ES-I3 (cell line): ENCODE data around the gene UBASH3A.
"Not testable (repeated sequence)": the region's sequence is repeated elsewhere in the genome, so short reads cannot be mapped to it uniquely, and the experiment has no call there.

Experiments
- H3K36me3 ChIP-seq: 2 replicates; pipeline ENCODE4 v1.6.1; 2013; ENCODE audit warnings: mild to moderate bottlenecking, low read length, control low read depth, moderate library complexity; ENCODE audit not compliant: insufficient read depth
- H3K4me1 ChIP-seq: 2 replicates; pipeline ENCODE4 v1.6.1; 2013; ENCODE audit warnings: mild to moderate bottlenecking, control low read depth, low read length; ENCODE audit not compliant: insufficient read depth
- H3K9ac ChIP-seq: 2 replicates; pipeline ENCODE4 v1.6.1; 2013; ENCODE audit warnings: low read depth, mild to moderate bottlenecking, low read length, moderate library complexity
- H3K9me3 ChIP-seq: 2 replicates; pipeline ENCODE4 v1.6.1; 2013; ENCODE audit warnings: mild to moderate bottlenecking, low read length, moderate library complexity; ENCODE audit not compliant: control insufficient read depth, insufficient read depth

Gene UBASH3A

DNA sequence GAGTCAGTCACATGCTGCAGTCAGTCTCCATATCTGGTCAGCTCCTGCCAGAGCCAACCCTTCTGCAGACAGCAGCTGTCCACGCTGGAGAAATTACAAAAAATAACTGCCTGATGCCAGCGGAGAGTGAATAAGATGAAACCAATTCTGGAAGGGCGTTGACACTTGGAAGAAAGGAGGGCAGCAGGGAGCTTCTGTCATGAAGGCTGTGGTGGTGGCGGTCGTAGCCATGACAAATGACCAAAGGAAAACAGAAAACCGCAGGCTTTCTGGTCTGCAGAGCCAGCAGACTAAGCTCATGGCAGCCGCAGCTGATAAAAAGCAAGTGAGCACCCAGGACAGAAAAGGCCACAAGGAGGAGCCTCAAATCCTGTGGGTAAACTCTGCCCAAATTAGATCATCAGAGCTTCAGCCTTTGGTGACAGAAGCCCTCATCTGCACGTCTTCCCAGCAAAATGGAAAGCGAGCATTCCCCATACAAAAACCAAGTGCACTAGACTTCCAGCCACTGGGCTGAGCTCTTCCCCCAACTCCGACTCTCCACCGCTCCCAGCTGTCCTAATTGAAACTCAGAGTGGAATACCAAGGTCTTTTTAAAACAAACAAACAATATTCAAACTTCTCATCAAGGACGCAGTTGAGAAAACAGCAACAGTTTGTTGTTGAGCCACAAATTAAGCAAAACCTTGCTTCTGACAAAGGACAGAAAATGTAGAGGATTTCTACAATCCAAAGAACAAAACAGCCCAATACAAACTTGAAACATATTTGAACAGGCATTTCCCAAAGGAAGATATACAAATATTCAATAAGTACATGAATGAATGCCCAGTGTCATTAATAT lies 63.7 kb downstream of the UBASH3A start:
- H3K4me1 ChIP-seq = peaks cover 32% of the 10 kb centered on the region
- no peaks in the 10 kb centered on the region for H3K36me3 ChIP-seq
- H3K9ac ChIP-seq = no peak overlapping the region
- no peaks in the 10 kb centered on the region for H3K9me3 ChIP-seq

DNA sequence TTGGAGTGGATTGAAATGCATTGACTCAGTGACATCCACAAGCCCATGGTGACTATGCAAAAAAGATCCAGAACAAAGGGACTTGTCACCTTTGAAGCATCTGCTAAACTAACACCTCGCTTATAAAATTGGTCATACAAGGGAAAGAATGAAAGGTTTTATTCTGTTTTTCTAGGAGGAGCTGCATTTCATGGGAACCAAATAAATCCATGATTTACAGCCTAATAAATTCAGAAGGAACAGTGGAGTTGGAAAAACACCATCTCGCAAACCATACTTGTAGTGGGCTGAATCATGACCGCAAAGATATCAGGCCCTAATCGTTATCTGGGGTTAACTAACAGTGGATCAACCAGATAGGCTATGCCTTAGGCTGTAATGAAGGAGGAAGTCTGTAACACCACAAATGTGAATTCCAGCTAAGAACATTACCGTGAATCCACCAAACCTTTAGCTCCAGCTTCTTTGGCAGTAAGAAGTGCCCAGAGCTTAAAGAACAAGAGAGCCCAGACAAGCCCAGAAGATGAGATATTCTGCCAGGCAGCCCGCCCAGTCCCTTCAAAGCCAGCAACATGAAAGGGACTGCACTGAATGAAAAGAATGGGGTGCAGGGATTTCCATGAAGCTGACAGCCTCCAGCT lies 64.9 kb downstream of the UBASH3A start:
- Histone ChIP-seq H3K9me3 (no peaks in the 10 kb centered on the region), H3K9ac (no peak overlapping the region), H3K36me3 (no peaks in the 10 kb centered on the region), H3K4me1 (peaks cover 29% of the 10 kb centered on the region)

DNA sequence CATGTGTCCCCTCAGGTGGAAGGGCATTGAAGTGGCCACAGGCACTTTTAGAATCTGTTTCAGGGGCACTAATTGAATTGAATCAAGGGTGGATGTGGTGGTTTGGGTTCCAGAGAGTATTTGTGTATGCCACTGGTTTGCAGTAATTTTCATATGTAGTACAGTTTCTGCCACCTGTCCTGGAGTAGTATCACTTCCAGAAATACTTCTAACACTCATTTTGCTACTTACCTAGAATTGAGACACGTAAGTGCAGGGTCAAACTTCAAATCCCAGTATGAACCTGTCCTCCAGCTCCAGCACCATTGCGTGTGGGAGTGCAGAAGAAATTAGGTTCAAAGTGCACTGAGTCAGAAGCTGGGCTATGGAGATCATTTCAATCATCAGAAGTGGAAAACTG lies 65.6 kb downstream of the UBASH3A start:
- no peaks in the 10 kb centered on the region for H3K9me3 ChIP-seq
- no peaks in the 10 kb centered on the region for H3K36me3 ChIP-seq
- no peak overlapping the region for H3K9ac ChIP-seq
- H3K4me1 ChIP-seq = peaks cover 35% of the 10 kb centered on the region

DNA sequence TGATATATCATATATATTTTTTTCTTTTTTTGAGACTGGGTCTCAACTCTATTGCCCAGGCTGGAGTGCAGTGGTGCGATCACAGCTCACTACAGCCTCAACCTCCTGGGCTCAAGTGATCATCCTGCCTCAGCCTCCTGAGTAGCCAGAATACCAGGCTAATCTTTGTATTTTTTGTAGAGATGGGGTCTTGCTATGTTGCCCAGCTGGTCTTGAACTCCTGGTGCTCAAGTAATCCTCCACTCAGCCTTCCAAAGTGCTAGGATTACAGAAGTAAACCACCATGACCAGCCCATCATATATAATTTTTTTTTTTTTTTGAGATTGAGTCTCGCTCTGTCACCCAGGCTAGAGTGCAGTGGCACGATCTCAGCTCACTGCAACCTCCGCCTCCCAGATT lies 66.0 kb downstream of the UBASH3A start:
- not testable (repeated sequence) for H3K9me3 ChIP-seq, H3K9ac ChIP-seq, H3K36me3 ChIP-seq
- peaks cover 40% of the 10 kb centered on the region for H3K4me1 ChIP-seq

DNA sequence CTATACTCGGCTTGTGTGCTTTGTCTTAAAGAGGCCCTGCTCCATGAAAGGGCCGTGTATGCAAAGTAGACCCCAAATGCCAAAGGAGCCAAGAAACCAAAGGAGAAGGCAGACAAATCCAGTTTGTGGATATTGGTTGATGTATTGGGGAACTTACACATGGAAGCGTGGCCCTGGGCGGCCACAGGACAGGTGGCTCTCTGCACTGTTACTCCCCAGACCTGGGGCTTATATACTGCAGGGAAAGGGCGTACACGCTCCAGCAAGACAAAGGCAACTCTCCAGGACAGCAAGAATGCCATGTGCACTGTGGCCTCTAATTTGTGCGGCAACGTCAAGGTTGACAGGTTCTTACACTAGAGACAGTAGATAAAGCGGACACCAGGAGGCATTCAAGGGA lies 67.5 kb downstream of the UBASH3A start:
- peaks cover 35% of the 10 kb centered on the region for H3K4me1 ChIP-seq
- H3K36me3 ChIP-seq = no peaks in the 10 kb centered on the region
- no peaks in the 10 kb centered on the region for H3K9me3 ChIP-seq
- no peak overlapping the region for H3K9ac ChIP-seq

DNA sequence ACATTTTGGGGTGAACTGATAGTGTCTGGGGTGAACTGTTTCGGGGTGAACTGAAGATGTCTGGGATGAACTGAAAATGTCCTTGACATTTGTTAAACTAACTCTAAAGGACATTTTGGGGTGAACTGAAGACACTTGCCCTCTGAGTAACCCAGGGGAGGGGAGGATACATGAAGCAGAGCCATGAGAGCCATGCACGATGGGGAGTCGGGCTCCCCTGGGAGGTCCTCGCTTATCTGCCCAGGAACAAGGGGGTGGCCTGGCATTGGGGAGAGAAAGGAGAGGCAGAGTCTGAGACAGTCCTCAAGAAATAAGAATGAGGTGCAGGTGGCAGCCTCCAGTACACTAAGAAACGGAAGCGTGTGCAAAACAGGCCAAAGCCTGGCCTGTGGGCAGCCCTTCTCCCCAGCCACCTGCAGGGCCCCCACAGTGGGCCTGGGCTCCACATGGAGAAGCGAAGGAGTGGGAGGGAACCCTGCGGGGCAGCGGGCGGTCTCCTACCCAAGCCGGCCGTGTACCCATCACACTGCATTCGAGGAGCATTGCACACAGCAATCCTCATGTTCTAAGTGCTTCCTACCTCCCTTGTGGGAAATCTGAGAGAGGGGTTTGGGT lies 68.1 kb downstream of the UBASH3A start:
- peaks cover 35% of the 10 kb centered on the region for H3K4me1 ChIP-seq
- no peaks in the 10 kb centered on the region for H3K36me3 ChIP-seq
- H3K9ac ChIP-seq = no peak overlapping the region
- no peaks in the 10 kb centered on the region for H3K9me3 ChIP-seq

DNA sequence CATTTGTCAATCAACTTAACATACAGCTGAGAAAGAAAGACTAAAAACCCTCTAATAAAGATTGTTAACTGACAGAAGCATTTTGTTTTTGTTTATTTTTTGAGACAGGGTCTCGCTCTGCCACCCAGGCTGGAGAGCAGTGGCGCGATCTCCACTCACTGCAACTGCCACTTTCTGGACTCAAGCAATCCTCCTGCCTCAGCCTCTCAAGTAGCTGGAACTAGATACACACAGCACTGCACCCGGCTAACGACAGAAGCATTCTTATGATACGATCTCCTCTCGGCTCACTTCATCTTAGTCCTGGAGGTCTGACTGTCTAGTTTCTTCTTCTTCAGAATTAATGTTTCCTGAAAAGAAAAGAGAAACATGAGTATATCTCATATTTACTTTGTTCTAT lies 68.8 kb downstream of the UBASH3A start:
- Histone ChIP-seq H3K4me1 (peaks cover 30% of the 10 kb centered on the region), H3K36me3 (no peaks in the 10 kb centered on the region)

DNA sequence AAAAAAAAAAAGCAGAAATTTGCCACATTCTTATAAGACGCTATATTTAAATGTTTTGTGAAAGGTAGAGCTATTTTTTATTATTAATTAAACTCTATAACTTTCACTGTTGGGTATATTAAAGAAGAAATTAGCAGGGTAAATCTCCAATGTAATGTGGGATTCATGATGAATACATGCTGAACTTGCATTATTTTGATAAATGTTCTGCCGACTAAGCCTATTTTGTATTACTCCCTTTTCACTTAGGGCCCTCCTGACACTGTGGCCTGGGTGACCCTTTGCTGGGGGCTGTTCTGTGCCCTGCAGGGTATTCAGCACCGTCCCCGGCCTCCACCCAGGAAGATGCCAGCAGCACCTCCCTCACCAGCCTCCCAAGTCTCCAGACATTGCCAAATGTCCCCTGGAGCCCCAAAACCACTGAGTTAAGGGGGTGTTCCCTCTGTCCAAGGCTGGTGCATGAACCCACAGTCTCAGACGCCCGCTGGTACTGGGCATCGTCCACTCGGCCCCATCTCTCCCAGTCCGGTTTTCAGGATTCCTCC lies 69.9 kb downstream of the UBASH3A start:
- peaks cover 20% of the 10 kb centered on the region for H3K4me1 ChIP-seq
- no peaks in the 10 kb centered on the region for H3K36me3 ChIP-seq
- no peak overlapping the region for H3K9ac ChIP-seq
- no peaks in the 10 kb centered on the region for H3K9me3 ChIP-seq

More for the DNA sequence above, 68.8 kb downstream of the UBASH3A start:
- Histone ChIP-seq H3K9ac (no peak overlapping the region), H3K9me3 (no peaks in the 10 kb centered on the region)

DNA sequence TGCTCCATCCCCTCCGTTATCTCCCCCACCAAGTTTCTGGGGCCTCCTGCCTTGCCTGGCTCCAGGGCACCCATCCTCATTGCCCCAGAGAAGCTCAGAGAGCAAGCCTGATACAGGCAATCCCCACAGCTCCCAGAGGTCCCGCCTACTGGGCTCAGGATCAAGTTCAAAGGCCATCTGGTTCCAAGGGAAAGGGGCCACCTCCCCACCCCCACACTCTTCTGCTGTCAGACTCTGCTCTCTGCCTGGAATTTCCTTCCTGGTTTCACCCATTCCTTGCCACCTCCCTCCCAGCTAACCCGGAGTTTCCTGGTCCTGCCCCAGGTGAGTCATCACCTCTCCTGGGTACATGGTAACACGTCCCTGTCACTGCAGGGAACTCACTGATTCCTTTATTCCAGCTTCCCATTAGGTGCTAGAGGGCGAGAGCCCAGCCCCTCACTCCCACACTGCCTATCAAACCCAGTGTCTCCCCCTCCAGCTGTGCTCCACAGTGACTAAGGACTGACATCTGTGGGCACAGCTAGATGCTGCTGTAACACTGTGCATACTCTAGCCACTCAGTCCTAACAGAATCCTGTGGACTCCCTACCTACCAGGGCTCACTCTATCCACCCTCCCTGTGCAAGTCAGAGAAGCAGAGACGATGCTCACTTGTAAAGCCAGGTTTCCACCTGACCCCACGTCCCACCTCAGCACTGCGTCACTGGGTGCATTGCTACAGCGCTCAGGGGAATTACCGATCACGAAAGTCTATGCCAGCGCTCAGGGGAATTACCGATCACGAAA lies 70.5 kb downstream of the UBASH3A start:
- H3K9me3 ChIP-seq = no peaks in the 10 kb centered on the region
- H3K4me1 ChIP-seq = peaks cover 16% of the 10 kb centered on the region
- H3K36me3 ChIP-seq = no peaks in the 10 kb centered on the region
- no peak overlapping the region for H3K9ac ChIP-seq

DNA sequence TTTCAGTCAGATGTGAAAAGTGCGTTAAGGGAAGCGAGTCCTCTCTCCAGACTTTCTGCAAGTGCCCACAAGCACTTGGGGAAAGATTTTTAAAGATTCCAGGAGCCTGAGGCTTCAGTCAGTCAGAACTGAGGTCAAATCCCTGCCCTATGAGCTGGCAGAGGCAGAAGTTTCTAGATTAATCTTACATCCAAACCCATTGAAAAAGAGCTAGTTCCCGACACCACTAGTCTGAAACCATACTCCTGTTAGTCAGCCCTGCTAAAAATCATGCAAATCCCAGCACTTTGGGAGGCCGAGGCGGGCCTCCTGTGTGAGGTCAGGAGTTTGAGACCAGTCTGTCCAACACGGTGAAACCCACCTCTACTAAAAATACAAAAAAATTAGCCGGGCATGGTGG lies 71.3 kb downstream of the UBASH3A start:
- Histone ChIP-seq H3K9me3 (no peaks in the 10 kb centered on the region), H3K4me1 (peaks cover 16% of the 10 kb centered on the region), H3K9ac (no peak overlapping the region), H3K36me3 (no peaks in the 10 kb centered on the region)

DNA sequence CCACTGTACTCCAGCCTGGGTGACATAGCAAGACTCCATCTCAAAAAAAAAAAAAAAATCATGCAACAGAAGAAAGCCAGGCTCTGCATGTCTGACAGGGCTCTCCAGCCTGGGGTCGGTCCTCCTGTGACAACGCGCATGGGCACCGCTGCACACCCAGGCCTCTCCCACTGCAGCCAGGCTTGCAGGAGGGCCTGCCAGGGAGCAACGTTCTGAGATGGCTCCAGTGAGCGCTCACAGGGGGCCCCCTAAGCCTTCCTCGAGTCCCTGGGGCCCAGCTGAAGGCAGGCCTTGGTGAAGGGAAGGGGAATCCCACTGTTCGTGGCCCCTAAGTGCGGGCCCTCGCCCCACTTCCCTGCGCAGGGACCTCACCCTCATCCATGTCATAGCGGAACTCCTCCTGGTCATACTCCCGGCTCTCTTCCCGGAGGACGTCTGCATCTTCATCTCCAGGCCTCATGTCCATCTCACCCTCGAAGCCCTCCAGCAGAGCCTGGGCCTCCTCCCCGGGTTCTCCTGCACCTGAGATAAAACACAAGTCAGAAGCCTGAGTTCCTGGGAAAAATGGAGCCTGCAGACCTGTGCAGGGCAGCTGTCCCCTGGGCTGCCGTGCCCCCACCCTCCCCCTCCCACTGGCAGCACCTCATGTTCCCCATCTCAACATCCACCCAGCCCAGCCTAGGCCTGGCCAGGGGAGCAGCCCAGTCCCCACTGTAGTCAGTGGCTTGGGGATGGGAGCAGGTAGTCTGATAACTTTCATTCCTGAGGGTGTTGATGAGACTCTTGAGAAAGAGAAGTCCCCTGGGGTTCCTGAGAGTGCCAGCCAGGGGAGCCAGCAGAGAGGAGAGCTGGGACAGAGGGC lies 72.1 kb downstream of the UBASH3A start:
- H3K9me3 ChIP-seq = no peaks in the 10 kb centered on the region
- peaks cover 16% of the 10 kb centered on the region for H3K4me1 ChIP-seq

DNA sequence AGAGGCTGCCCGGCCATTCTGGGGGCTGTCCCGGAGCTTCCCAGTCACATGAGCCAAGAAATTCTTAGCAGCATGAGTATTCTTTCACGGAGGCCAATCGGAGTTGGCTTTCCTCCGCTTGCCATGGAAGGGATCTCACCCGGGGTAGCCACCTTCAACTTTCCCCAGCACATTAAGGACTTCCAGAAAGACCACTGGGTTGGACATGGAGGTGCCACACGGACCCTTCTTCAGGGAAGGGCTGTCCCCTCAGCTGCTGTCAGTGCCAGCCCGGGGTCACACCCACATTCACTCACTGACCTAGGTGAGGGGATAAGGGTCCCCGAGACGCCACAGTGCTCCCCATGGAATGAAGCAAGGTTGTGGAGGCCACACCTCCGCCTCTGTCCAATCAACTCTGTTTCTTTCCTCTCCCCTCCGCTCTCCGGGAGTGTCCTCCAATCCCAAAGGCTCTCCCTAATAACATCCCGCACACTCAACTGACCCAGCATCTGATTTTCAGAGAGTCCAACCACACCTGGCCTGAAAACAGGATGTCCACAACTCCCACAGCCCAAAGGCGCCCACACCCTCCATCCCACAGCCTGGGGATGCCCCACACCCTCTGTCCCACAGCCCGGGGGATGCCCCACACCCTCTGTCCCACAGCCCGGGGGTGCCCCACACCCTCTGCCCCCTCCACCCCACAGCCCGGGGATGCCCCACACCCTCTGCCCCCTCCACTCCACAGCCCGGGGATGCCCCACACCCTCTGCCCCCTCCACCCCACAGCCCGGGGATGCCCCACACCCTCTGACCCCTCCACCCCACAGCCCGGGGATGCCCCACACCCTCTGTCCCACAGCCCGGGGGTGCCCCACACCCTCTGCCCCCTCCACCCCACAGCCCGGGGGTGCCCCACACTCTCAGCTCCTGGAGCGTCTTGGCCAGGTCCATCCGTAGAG lies 73.0 kb downstream of the UBASH3A start:
- peaks cover 16% of the 10 kb centered on the region for H3K4me1 ChIP-seq
- no peak overlapping the region for H3K9ac ChIP-seq
- no peaks in the 10 kb centered on the region; the same call in 1 of the 2 replicates for H3K9me3 ChIP-seq
- no peaks in the 10 kb centered on the region for H3K36me3 ChIP-seq

More for the DNA sequence above, 72.1 kb downstream of the UBASH3A start:
- Histone ChIP-seq H3K36me3 (no peaks in the 10 kb centered on the region), H3K9ac (no peak overlapping the region)
